Thymus (tissue), 14 donors: ENCODE measurements around the gene ATG12. TPM values are rescaled to one million over a fixed set of nuclear protein-coding genes. Genes with fewer than 3 reads are reported as not detected.
"Not testable (repeated sequence)": the region's sequence is repeated elsewhere in the genome, so short reads cannot be mapped to it uniquely, and the experiment has no call there.

Experiments
- DNase-seq, 9 donors: peaks; one replicate each; pipeline ENCODE4 v3.0.0-alpha.2; 2013; ENCODE audit warnings: low spot score in 9 of 9, low read depth in 6 of 9, missing footprints in 1 of 9
- H3K27ac ChIP-seq, 2 donors: one replicate each; pipeline ENCODE4 v1.5.1; 2013; ENCODE audit warnings: control low read depth in 1 of 2, low read depth in 1 of 2, low read length in 1 of 2, mild to moderate bottlenecking in 1 of 2, moderate library complexity in 1 of 2
- H3K27me3 ChIP-seq, 2 donors: one replicate each; pipeline ENCODE4 v1.5.1; 2013; ENCODE audit warnings: low read length in 1 of 2; ENCODE audit not compliant: control insufficient read depth in 2 of 2, insufficient read depth in 1 of 2
- H3K36me3 ChIP-seq, 2 donors: one replicate each; pipeline ENCODE4 v1.5.1; 2013; ENCODE audit warnings: low read length in 1 of 2, mild to moderate bottlenecking in 1 of 2, moderate library complexity in 1 of 2; ENCODE audit not compliant: control insufficient read depth in 2 of 2, insufficient read depth in 2 of 2
- H3K4me1 ChIP-seq, 2 donors: one replicate each; pipeline ENCODE4 v1.5.1; 2013; ENCODE audit warnings: low read length in 2 of 2; ENCODE audit not compliant: control insufficient read depth in 2 of 2, insufficient read depth in 2 of 2
- H3K4me3 ChIP-seq, 2 donors: one replicate each; pipeline ENCODE4 v1.5.1; 2013; ENCODE audit warnings: low read length in 2 of 2, control low read depth in 1 of 2, mild to moderate bottlenecking in 1 of 2
- H3K9me3 ChIP-seq, 2 donors: one replicate each; pipeline ENCODE4 v1.5.1; 2013; ENCODE audit warnings: low read length in 1 of 2, mild to moderate bottlenecking in 1 of 2; ENCODE audit not compliant: control insufficient read depth in 2 of 2, insufficient read depth in 1 of 2
- WGBS: extraction: QIAGEN DNeasy Blood & Tissue Kit; methylation state at CpG from one replicate; pipeline ENCODE4 v1.1.7; 2013; 5-methylcytosine and 5-hydroxymethylcytosine counted together
- long read RNA-seq, 10 donors: transcript quantifications; one replicate each; lab custom pipeline, GENCODE V29; 2026
- polyA plus RNA-seq: library from polyadenylated mRNA; stranded (reverse); fragments of 200-250 nt; gene quantifications from one replicate; pipeline ENCODE4 v1.2.3, GENCODE V29; 2013
- total RNA-seq: library from RNA; stranded (reverse); fragments of 120-200 nt; gene quantifications from one replicate; pipeline ENCODE4 v1.2.4, GENCODE V29; 2013
- donor health status: healthy.

The ATG12 gene
- total RNA-seq = 58.1 TPM
- polyA plus RNA-seq = 52.9 TPM
- long read RNA-seq, donor 1, full-length matches to known transcripts = 3 of 3 reads
- long read RNA-seq, donor 1, partial matches to known transcripts = 0 of 3 reads
- long read RNA-seq, donor 1, other reads (novel, unspliced or antisense) = 0 of 3 reads
- long read RNA-seq, donor 2 = 0 reads
- long read RNA-seq, donor 3, full-length matches to known transcripts = 60 of 60 reads
- long read RNA-seq, donor 3, partial matches to known transcripts = 0 of 60 reads
- long read RNA-seq, donor 3, other reads (novel, unspliced or antisense) = 0 of 60 reads
- long read RNA-seq, donor 4, full-length matches to known transcripts = 20 of 20 reads
- long read RNA-seq, donor 4, partial matches to known transcripts = 0 of 20 reads
- long read RNA-seq, donor 4, other reads (novel, unspliced or antisense) = 0 of 20 reads
- long read RNA-seq, donor 5, full-length matches to known transcripts = 45 of 178 reads
- long read RNA-seq, donor 5, partial matches to known transcripts = 8 of 178 reads
- long read RNA-seq, donor 5, other reads (novel, unspliced or antisense) = 125 of 178 reads
- long read RNA-seq, donor 6, full-length matches to known transcripts = 26 of 26 reads
- long read RNA-seq, donor 6, partial matches to known transcripts = 0 of 26 reads
- long read RNA-seq, donor 6, other reads (novel, unspliced or antisense) = 0 of 26 reads
- long read RNA-seq, donor 7, full-length matches to known transcripts = 27 of 132 reads
- long read RNA-seq, donor 7, partial matches to known transcripts = 0 of 132 reads
- long read RNA-seq, donor 7, other reads (novel, unspliced or antisense) = 105 of 132 reads
- long read RNA-seq, donor 8, full-length matches to known transcripts = 15 of 15 reads
- long read RNA-seq, donor 8, partial matches to known transcripts = 0 of 15 reads
- long read RNA-seq, donor 8, other reads (novel, unspliced or antisense) = 0 of 15 reads
- long read RNA-seq, donor 9, full-length matches to known transcripts = 22 of 41 reads
- long read RNA-seq, donor 9, partial matches to known transcripts = 19 of 41 reads
- long read RNA-seq, donor 9, other reads (novel, unspliced or antisense) = 0 of 41 reads
- long read RNA-seq, donor 10, full-length matches to known transcripts = 21 of 21 reads
- long read RNA-seq, donor 10, partial matches to known transcripts = 0 of 21 reads
- long read RNA-seq, donor 10, other reads (novel, unspliced or antisense) = 0 of 21 reads

- peak; percentile 92 to 98 (median 94) for DNase-seq
- Histone ChIP-seq H3K9me3 (no peaks in the 10 kb centered on the region), H3K4me1 (peaks cover 10 to 13% of the 10 kb centered on the region in 2 donors), H3K36me3 (peaks cover 0 to 12% of the 10 kb centered on the region in 2 donors), H3K4me3 (peak within 1 kb of the TSS; percentile 84 to 91), H3K27me3 (no peaks in the 10 kb centered on the region), H3K27ac (peak within 1 kb of the TSS; percentile 89 to 93)
- 9% methylated on average over 65 of the region's 65 CpGs for WGBS
Measured at GRCh38 chr5:115841382-115842088, at the start of gene ATG12, which contains the start of gene AP3S1. Gene ATG12 (minus strand): TSS chr5:115841565. CDS start chr5:115841552, 13 bp downstream. Gene AP3S1 (plus strand): TSS chr5:115841935. CDS start chr5:115842038, 103 bp downstream.

DNA sequence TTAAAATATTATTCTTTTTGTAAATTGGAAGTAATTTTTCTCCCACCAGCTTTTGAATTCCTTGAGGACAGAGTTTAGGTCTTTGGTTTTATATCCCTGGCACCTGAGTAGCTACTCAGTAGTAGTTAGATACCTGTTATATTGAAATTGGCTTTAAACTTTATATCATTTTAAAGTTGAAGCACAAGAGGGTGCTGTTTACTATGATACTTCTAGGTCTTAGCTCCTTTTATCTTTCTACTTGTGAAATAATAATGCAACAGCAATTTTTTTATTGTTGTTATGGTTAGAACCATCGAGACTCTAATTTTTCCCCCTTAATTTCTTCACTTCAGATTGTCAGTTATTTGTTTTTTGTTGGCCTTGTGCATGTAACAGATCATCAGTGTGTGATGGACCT, 46.7 kb upstream of the ATG12 start:
- H3K4me1 ChIP-seq = no peaks in the 10 kb centered on the region
- peaks cover 0 to 5% of the 10 kb centered on the region in 2 donors for H3K9me3 ChIP-seq
- 82% methylated on average over 1 of the region's 1 CpG for WGBS
- H3K36me3 ChIP-seq = peaks cover 0 to 1% of the 10 kb centered on the region in 2 donors
- H3K27me3 ChIP-seq = no peaks in the 10 kb centered on the region
- peak in 3 of 9 donors; percentile 7 to 33 (median 14) for DNase-seq
- H3K27ac ChIP-seq = no peak overlapping the region
- H3K4me3 ChIP-seq = no peak overlapping the region

GRCh38 chr5:115885208-115885607, 43.8 kb upstream of the ATG12 start:
- H3K27ac ChIP-seq, H3K4me1 ChIP-seq, H3K4me3 ChIP-seq, H3K27me3 ChIP-seq, DNase-seq, H3K36me3 ChIP-seq: not testable (repeated sequence)
- 94% methylated on average over 3 of the region's 3 CpGs for WGBS
- peaks cover 0 to 14% of the 10 kb centered on the region in 2 donors for H3K9me3 ChIP-seq

- H3K9me3 ChIP-seq = peaks cover 0 to 14% of the 10 kb centered on the region in 2 donors
- H3K27me3 ChIP-seq = no peaks in the 10 kb centered on the region
- no peaks in the 10 kb centered on the region for H3K4me1 ChIP-seq
- no peak overlapping the region for H3K27ac ChIP-seq
- peaks cover 0 to 4% of the 10 kb centered on the region in 2 donors for H3K36me3 ChIP-seq
- WGBS = 96% methylated on average over 1 of the region's 1 CpG
- H3K4me3 ChIP-seq = no peak overlapping the region
- DNase-seq = no peak
Measured at GRCh38 chr5:115884704-115885103, 43.3 kb upstream of the ATG12 start.

DNA sequence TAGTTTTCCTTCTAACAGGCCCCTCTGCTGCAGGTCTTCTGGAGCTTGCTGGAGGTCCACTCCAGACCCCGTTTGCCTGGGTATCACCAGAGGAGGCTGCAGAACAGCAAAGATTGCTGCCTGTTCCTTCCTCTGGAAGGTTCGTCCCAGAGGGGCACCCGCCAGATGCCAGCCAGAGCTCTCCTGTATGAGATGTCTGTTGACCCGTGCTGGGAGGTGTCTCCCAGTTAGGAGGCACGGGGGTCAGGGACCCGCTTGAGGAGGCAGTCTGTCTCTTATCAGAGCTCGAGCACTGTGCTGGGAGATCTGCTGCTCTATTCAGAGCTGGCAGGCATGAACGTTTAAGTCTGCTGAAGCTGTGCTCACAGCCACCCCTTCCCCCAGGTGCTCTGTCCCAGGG, 41.1 kb upstream of the ATG12 start:
- H3K36me3 ChIP-seq, H3K27me3 ChIP-seq, DNase-seq, H3K27ac ChIP-seq, H3K4me3 ChIP-seq, H3K4me1 ChIP-seq: not testable (repeated sequence)
- H3K9me3 ChIP-seq = peaks cover 0 to 14% of the 10 kb centered on the region in 2 donors
- WGBS = 99% methylated on average over 8 of the region's 8 CpGs

DNA sequence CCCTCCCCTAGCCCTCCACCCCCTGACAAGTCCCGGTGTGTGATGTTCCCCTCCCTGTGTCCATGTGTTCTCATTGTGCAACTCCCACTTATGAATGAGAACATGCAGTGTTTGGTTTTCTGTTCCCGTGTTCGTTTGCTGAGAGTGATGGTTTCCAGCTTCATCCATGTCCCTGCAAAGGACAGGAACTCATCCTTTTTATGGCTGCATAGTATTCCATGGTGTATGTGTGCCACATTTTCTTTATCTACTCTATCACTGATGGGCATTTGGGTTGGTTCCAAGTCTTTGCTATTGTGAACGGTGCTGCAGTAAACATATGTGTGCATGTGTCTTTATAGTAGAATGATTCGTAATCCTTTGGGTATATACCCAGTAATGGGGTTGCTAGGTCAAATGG, 36.0 kb upstream of the ATG12 start:
- H3K27ac ChIP-seq, H3K36me3 ChIP-seq, H3K27me3 ChIP-seq, H3K9me3 ChIP-seq, DNase-seq, H3K4me3 ChIP-seq, H3K4me1 ChIP-seq: not testable (repeated sequence)
- 96% methylated on average over 5 of the region's 5 CpGs for WGBS

GRCh38 chr5:115875447-115875846, 34.1 kb upstream of the ATG12 start:
- WGBS = 96% methylated on average over 2 of the region's 2 CpGs
- H3K4me3 ChIP-seq = no peak overlapping the region
- peaks cover under 1 to 3% of the 10 kb centered on the region in 2 donors for H3K36me3 ChIP-seq
- H3K4me1 ChIP-seq = no peaks in the 10 kb centered on the region
- no peak for DNase-seq
- H3K9me3 ChIP-seq = no peaks in the 10 kb centered on the region
- H3K27ac ChIP-seq = no peak overlapping the region
- H3K27me3 ChIP-seq = no peaks in the 10 kb centered on the region

DNA sequence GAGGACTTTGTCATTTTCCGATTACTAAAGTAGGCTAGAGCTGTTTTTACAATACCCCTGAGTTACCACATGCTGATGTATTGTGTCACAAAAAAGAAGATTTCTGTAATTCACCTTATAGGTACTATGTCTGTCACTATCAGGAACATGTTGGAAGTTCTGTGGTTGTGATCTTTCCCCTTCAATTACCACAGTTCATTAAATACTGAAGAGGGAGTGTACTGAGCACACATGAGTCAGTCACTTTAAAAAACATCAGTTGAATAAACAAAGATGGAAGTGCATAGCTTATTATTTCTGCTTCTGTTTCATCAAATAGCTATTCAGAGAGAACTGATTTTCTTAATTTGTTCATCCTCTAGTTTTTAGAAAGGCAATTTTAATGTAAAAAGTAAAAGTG, 32.0 kb upstream of the ATG12 start:
- Histone ChIP-seq H3K4me1 (no peaks in the 10 kb centered on the region), H3K27ac (no peak overlapping the region), H3K4me3 (no peak overlapping the region), H3K36me3 (peaks cover 3% of the 10 kb centered on the region in 2 donors), H3K27me3 (no peaks in the 10 kb centered on the region), H3K9me3 (no peaks in the 10 kb centered on the region)
- 97% methylated on average over 1 of the region's 1 CpG for WGBS
- no peak for DNase-seq
